ENCODE data around the gene SAMHD1. TPM values are rescaled to one million over a fixed set of nuclear protein-coding genes. Genes with fewer than 3 reads are reported as not detected.
A peak's percentile ranks its signal among the peaks of the same experiment; 100 is the strongest.

SAMHD1 gene
- total and polyA plus RNA-seq, 9 of the 15 experiments (the other 6 are each of a cell fraction or from before 2014, with no cell fraction given), result 6.8 to 20.4 (median 14.8) TPM

DNA sequence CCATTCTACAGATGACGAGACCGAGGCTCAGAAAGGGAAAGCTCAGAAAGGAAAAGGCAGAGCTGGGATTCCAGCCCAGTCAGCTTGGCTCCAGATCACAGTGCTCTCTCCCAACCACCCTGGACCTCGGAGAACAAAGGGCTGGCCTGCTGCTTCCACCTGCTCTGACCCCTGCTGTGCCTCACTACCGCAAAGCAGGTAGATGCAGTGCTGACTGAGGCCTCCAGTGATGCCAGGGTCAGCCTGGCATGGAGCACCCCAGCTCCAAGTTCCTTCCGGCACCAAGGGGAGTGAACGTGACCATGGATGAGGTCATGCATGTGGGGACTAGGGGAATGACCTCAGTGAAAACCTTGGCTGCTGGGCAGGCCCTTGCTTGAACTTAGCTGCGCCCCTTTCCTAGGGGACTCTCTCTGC is 96.3 kb downstream of the SAMHD1 start:
- ChIA-PET POLR2A (interaction anchor here (0.6 to 10.6 kb wide), 6 partner anchors 8 to 241 kb away, joined by 3 to 65 read pairs (median 4); partner anchors contain the start of gene RBL1), CTCF (ENCODE audit: low intra/inter-chr PET ratio) (no interaction called here)
- TF ChIP-seq BCOR (IDR thresholded peaks at IDR 0.05), result peak; percentile 73
- TF ChIP-seq ARID2 (IDR thresholded peaks at IDR 0.05), result no peak
- TF ChIP-seq RBM25 (IDR thresholded peaks at IDR 0.05; ENCODE audit: low read depth, low read length, severe bottlenecking), result peak; percentile 38
- peak; percentile 47; the same call in 1 of the 2 replicates for TF ChIP-seq POLR2G (IDR thresholded peaks at IDR 0.05; ENCODE audit: low read depth, low read length)
- Histone ChIP-seq H3K9me3 (replicated peaks; ENCODE audit: control insufficient read depth, insufficient read depth, low read depth, low read length) (peaks cover 3% of the 10 kb centered on the region; the same call in 1 of the 2 replicates), H2AFZ (ENCODE audit: low read depth, low read length) (no peak overlapping the region), H3K79me2 (ENCODE audit: control insufficient read depth, insufficient read depth, low read length) (peaks cover 90% of the 10 kb centered on the region), H3K27me3 (ENCODE audit: control insufficient read depth in 2 of 2, insufficient read depth in 2 of 2, low read length in 2 of 2) (no peaks in the 10 kb centered on the region), H3K27ac (ENCODE audit: extremely low read depth, low read depth, low read length) (no peak overlapping the region), H3K9ac (ENCODE audit: insufficient read depth in 1 of 2, low read depth in 2 of 2, low read length in 2 of 2) (peak overlapping the region in 1 of 2 experiments; percentile 68; a peak in 2 of 4 replicates), H3K4me1 (replicated peaks in 1 of 2; ENCODE audit: control insufficient read depth in 2 of 2, insufficient read depth in 2 of 2, low read length in 2 of 2) (peaks cover 18 to 26% of the 10 kb centered on the region in 2 experiments; a peak in 4 of 5 replicates), H4K20me1 (replicated peaks; ENCODE audit: control insufficient read depth, insufficient read depth, low read length) (0 out of 2 replicates have a peak, but pooled peaks cover 15% of the 10 kb centered on the region), H3K4me3 (no peak overlapping the region), H3K4me2 (ENCODE audit: insufficient read depth, low read length) (no peak overlapping the region), H3K9me1 (ENCODE audit: control insufficient read depth, insufficient read depth, low read length) (no peaks in the 10 kb centered on the region), H3K36me3 (ENCODE audit: control insufficient read depth, insufficient read depth, low read length) (peaks cover 45% of the 10 kb centered on the region; the same call in 2 of the 3 replicates)
- ATAC-seq (no peak; the same call in 2 of the 3 replicates), DNase-seq (ENCODE audit: extremely low read depth in 1 of 4, low spot score in 3 of 4) (no peak), FAIRE-seq (no peak)
- intact Hi-C loops (cut with micrococcal nuclease), result no loop called here
- in situ Hi-C loops (cut with MboI), result no loop called here
- no TSS peak for BruUV-seq (replicated peaks)
- 90% methylated on average over 7 of the region's 7 CpGs for WGBS (ENCODE audit: insufficient coverage, low coverage, missing lambda C conversion rate)

Measured in K562 (cell line).